ENCODE data around the gene OLFML2A.
"Not testable (repeated sequence)": the region's sequence is repeated elsewhere in the genome, so short reads cannot be mapped to it uniquely, and the experiment has no call there.

Gene OLFML2A

GRCh38 chr9:124831642-124832364, 54.9 kb downstream of the OLFML2A start:
- no peak for DNase-seq

- no peak for DNase-seq
Measured at GRCh38 chr9:124834591-124834990, 57.7 kb downstream of the OLFML2A start.

- no peak for DNase-seq
Measured at GRCh38 chr9:124835026-124835557, 58.2 kb downstream of the OLFML2A start.

GRCh38 chr9:124838132-124838531, 61.2 kb downstream of the OLFML2A start:
- DNase-seq: not testable (repeated sequence)

DNA sequence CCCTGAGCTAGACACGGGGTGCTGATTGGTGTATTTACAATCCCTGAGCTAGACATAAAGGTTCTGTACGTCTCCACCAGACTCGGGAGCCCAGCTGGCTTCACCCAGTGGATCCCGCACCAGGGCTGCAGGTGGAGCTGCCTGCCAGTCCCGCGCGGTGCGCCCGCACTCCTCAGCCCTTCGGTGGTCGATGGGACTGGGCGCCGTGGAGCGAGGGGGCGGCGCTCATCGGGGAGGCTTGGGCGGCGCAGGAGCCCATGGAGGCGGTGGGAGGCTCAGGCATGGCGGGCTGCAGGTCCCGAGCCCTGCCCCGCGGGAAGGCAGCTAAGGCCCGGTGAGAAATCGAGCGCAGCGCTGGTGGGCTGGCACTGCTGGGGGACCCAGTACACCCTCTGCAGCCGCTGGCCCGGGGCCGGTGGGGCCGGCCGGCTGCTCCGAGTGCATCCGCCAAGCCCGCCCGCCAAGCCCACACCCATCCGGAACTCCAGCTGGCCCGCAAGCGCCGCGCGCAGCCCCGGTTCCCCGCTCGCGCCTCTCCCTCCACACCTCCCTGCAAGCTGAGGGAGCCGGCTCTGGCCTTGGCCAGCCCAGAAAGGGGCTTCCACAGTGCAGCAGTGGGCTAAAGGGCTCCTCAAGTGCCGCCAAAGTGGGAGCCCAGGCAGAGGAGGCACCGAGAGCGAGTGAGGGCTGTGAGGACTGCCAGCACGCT, 61.8 kb downstream of the OLFML2A start:
- not testable (repeated sequence) for DNase-seq

DNA sequence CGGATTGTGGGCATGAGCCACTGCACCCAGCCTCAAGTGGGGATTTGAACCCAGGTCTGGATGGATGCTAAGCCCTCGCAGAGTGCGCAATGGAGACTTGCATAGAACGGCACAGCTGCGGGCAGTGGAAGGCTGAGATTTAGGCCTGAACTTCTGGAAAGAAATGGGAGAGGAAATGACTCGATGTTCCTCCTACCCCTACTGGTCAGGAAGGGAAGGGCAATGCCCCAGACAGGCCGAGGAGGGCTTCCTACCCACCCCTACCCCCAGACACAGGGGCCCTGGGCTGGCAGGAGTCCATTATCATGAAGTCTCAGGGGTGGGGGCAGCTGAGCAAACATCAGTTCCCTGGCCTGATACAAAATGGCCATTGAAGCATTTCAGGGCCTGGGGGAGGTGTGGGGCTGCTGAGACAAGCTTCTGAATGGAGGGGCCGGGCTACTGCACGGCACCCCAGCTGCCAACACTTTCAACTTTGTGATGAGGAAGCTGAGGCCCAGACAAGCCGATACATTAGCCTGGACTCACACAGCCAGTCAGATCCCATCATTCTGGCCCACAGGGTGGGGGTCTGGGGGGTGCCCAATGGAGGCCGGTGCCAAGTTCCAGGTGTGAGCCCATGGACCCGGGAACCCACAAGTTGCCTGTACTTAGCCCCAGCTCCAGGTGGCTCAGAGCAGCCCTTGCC, 62.8 kb downstream of the OLFML2A start:
- DNase-seq: no peak

GRCh38 chr9:124840300-124840833, 63.4 kb downstream of the OLFML2A start:
- DNase-seq: no peak

GRCh38 chr9:124841075-124841821, 64.3 kb downstream of the OLFML2A start:
- DNase-seq: no peak

- no peak for DNase-seq
Measured at GRCh38 chr9:124843456-124844034, 66.6 kb downstream of the OLFML2A start.

GRCh38 chr9:124844291-124844690, 67.4 kb downstream of the OLFML2A start:
- no peak for DNase-seq

DNA sequence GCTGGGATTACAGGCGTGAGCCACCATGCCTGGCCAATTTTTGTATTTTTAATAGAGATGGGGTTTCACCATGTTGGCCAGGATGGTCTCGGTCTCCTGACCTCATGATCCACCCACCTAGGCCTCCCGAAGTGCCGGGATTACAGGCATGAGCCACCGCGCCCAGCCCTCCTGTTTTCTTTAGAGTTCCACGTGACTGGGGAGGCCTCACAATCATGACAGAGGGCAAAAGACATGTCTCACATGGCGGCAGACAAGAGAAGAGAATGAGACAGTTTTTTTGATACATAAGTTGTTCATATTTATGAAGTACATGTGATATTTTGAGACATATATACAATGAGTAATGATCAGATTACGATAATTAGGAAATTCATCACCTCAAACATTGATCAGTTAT, 69.5 kb downstream of the OLFML2A start:
- not testable (repeated sequence) for DNase-seq

GRCh38 chr9:124846969-124847368, 70.0 kb downstream of the OLFML2A start:
- DNase-seq: no peak

- DNase-seq: no peak
Measured at GRCh38 chr9:124849801-124850200, 72.9 kb downstream of the OLFML2A start.

- no peak for DNase-seq
Measured at GRCh38 chr9:124852121-124852828, 75.3 kb downstream of the OLFML2A start.

DNA sequence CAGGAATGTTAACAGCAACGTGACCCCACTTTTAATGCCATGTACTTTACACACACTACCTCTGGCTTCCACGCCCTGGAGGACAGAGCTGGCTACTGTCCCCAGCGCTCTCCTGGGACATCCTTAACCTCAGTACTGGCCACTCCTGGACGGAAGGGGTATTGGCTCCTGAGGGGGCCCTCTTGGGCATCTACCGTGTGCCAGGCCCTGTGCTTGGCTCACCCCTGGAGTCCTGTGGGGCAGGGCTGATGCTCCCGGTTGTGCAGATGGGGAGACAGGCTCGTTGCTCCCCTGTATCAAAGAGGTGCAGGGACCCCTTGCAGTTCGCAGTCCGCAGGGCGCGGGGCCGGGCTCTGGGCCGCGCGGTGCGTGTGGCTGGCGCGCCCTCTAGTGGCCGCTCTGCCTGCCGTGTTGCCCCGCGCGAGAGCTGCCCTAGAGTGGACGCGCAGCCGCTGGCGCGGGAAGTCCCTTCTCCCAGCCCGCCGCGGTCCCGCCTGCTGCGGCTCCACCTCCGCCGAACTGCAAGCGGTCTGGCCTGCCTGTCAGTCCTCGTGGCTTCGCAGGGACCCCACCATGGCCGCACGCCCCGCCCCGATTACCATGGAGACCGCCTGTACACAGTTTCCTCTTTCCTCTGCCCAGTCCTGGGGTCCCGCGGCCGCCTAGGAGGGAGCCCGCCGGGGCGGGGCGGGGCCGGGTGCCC, 76.0 kb downstream of the OLFML2A start, which contains the start of gene WDR38:
Gene WDR38, plus strand, starts transcription at position 632 of the 703 bp plus-strand sequence. CDS start 72 bp downstream, outside the sequence.
- DNase-seq: peak; percentile 92

- DNase-seq: no peak
Measured at GRCh38 chr9:124853605-124854143, 76.7 kb downstream of the OLFML2A start.

GRCh38 chr9:124854161-124854560, 77.2 kb downstream of the OLFML2A start:
- no peak for DNase-seq

DNA sequence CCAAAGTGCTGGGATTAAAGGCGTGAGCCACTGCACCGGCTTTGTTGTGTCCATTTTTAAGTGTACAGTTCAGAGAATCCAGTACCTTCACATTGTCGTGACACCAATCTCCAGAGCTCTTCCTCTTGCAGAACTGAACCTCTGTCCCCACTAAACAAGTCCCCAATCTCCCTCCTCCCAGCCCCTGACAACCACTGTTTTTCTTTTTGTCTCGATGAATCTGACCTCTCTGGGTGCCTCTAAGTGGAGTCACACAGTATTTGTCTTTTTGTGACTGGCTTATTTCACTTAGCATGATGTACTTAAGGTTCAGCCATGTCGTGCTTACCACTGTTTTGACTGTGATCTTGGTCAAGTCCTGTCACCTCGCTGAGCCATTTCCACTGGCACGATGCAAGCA, 77.9 kb downstream of the OLFML2A start:
- DNase-seq: no peak

DNA sequence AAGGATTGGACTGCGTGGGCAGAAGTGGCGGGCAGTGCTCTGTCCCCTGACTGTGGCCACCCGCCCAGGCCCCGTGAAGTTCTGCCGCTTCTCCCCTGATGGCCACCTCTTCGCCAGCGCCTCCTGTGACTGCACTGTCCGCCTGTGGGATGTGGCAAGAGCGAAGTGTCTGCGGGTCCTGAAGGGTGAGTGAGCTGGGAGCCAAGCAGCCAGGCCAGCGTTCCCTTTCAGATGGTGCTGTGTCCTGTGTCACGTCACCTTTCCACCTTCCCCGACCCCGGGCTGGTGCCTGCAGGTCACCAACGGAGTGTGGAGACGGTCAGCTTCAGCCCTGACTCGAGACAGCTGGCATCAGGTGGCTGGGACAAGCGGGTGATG, 78.6 kb downstream of the OLFML2A start:
- DNase-seq: no peak
